ENCODE measurements around the gene HPN. TPM values are rescaled to one million over a fixed set of nuclear protein-coding genes. Genes with fewer than 3 reads are reported as not detected.

Gene HPN
- total RNA-seq, 1 experiment from 2014 or later, result not detected

GRCh38 chr19:35075202-35076025, 33.9 kb downstream of the HPN start:
- no peak overlapping the region for H3K4me3 ChIP-seq
- no peak overlapping the region for H3K27ac ChIP-seq
- DNase-seq (ENCODE audit: low read depth in 1 of 2, low spot score in 2 of 2), result no peak
- no peaks in the 10 kb centered on the region for H3K36me3 ChIP-seq
- 0 out of 2 replicates have a peak, but pooled peaks cover 3% of the 10 kb centered on the region for H3K9me3 ChIP-seq (replicated peaks)
- no peaks in the 10 kb centered on the region for H3K4me1 ChIP-seq (replicated peaks)
- no peaks in the 10 kb centered on the region for H3K27me3 ChIP-seq (replicated peaks)

GRCh38 chr19:35076026-35076370, 34.5 kb downstream of the HPN start:
- DNase-seq (ENCODE audit: low read depth in 1 of 2, low spot score in 2 of 2), result no peak
- H3K27ac ChIP-seq, result no peak overlapping the region
- no peaks in the 10 kb centered on the region for H3K27me3 ChIP-seq (replicated peaks)
- H3K9me3 ChIP-seq (replicated peaks), result no peaks in the 10 kb centered on the region
- no peaks in the 10 kb centered on the region for H3K36me3 ChIP-seq
- H3K4me3 ChIP-seq, result no peak overlapping the region
- no peaks in the 10 kb centered on the region for H3K4me1 ChIP-seq (replicated peaks)

- H3K4me3 ChIP-seq, result no peak overlapping the region
- no peaks in the 10 kb centered on the region for H3K27me3 ChIP-seq (replicated peaks)
- H3K27ac ChIP-seq, result no peak overlapping the region
- H3K36me3 ChIP-seq, result no peaks in the 10 kb centered on the region
- no peaks in the 10 kb centered on the region for H3K4me1 ChIP-seq (replicated peaks)
- no peak for DNase-seq (ENCODE audit: low read depth in 1 of 2, low spot score in 2 of 2)
- H3K9me3 ChIP-seq (replicated peaks), result no peaks in the 10 kb centered on the region
Observed at GRCh38 chr19:35076657-35077056, 35.1 kb downstream of the HPN start.

GRCh38 chr19:35077411-35078223, 36.1 kb downstream of the HPN start:
- no peak for DNase-seq (ENCODE audit: low read depth in 1 of 2, low spot score in 2 of 2)
- Histone ChIP-seq H3K36me3 (no peaks in the 10 kb centered on the region; the same call in 1 of the 2 replicates), H3K4me1 (replicated peaks) (no peaks in the 10 kb centered on the region), H3K27me3 (replicated peaks) (no peaks in the 10 kb centered on the region), H3K9me3 (replicated peaks) (peaks cover 3% of the 10 kb centered on the region), H3K27ac (no peak overlapping the region), H3K4me3 (no peak overlapping the region)

GRCh38 chr19:35079826-35080225, 38.3 kb downstream of the HPN start:
- Histone ChIP-seq H3K27ac (no peak overlapping the region), H3K27me3 (replicated peaks) (no peaks in the 10 kb centered on the region), H3K4me3 (no peak overlapping the region), H3K36me3 (no peaks in the 10 kb centered on the region; the same call in 1 of the 2 replicates), H3K9me3 (replicated peaks) (peaks cover 4% of the 10 kb centered on the region), H3K4me1 (replicated peaks) (no peaks in the 10 kb centered on the region)
- no peak for DNase-seq (ENCODE audit: low read depth in 1 of 2, low spot score in 2 of 2)

GRCh38 chr19:35080613-35081170, 39.2 kb downstream of the HPN start:
- no peak for DNase-seq (ENCODE audit: low read depth in 1 of 2, low spot score in 2 of 2)
- Histone ChIP-seq H3K4me1 (replicated peaks) (no peaks in the 10 kb centered on the region), H3K27me3 (replicated peaks) (no peaks in the 10 kb centered on the region), H3K4me3 (no peak overlapping the region), H3K36me3 (no peaks in the 10 kb centered on the region; the same call in 1 of the 2 replicates), H3K9me3 (replicated peaks) (peaks cover 4% of the 10 kb centered on the region), H3K27ac (no peak overlapping the region)

- Histone ChIP-seq H3K9me3 (replicated peaks) (peaks cover 4% of the 10 kb centered on the region), H3K4me1 (replicated peaks) (no peaks in the 10 kb centered on the region), H3K36me3 (no peaks in the 10 kb centered on the region; the same call in 1 of the 2 replicates), H3K27me3 (replicated peaks) (no peaks in the 10 kb centered on the region), H3K4me3 (no peak overlapping the region), H3K27ac (no peak overlapping the region)
- no peak for DNase-seq (ENCODE audit: low read depth in 1 of 2, low spot score in 2 of 2)
Observed at GRCh38 chr19:35081201-35081600, 39.7 kb downstream of the HPN start.

- H3K27me3 ChIP-seq (replicated peaks), result no peaks in the 10 kb centered on the region
- no peak for DNase-seq (ENCODE audit: low read depth in 1 of 2, low spot score in 2 of 2)
- H3K4me3 ChIP-seq, result no peak overlapping the region
- H3K9me3 ChIP-seq (replicated peaks), result peaks cover 4% of the 10 kb centered on the region
- H3K27ac ChIP-seq, result no peak overlapping the region
- no peaks in the 10 kb centered on the region; the same call in 1 of the 2 replicates for H3K36me3 ChIP-seq
- peaks cover 12% of the 10 kb centered on the region for H3K4me1 ChIP-seq (replicated peaks)
Observed at GRCh38 chr19:35083691-35084508, 42.4 kb downstream of the HPN start.

- H3K27me3 ChIP-seq (replicated peaks), result no peaks in the 10 kb centered on the region
- peaks cover 4% of the 10 kb centered on the region for H3K9me3 ChIP-seq (replicated peaks)
- H3K36me3 ChIP-seq, result no peaks in the 10 kb centered on the region; the same call in 1 of the 2 replicates
Observed at GRCh38 chr19:35084509-35084762, 42.9 kb downstream of the HPN start.

GRCh38 chr19:35085947-35086346, 44.4 kb downstream of the HPN start:
- peaks cover 4% of the 10 kb centered on the region for H3K9me3 ChIP-seq (replicated peaks)

More at GRCh38 chr19:35084509-35084762, 42.9 kb downstream of the HPN start:
- peaks cover 17% of the 10 kb centered on the region for H3K4me1 ChIP-seq (replicated peaks)
- H3K4me3 ChIP-seq, result no peak overlapping the region
- H3K27ac ChIP-seq, result no peak overlapping the region
- no peak for DNase-seq (ENCODE audit: low read depth in 1 of 2, low spot score in 2 of 2)

GRCh38 chr19:35086455-35086854, 44.9 kb downstream of the HPN start:
- no peak for DNase-seq (ENCODE audit: low read depth in 1 of 2, low spot score in 2 of 2)
- H3K4me1 ChIP-seq (replicated peaks), result peaks cover 17% of the 10 kb centered on the region
- H3K27me3 ChIP-seq (replicated peaks), result no peaks in the 10 kb centered on the region

More at GRCh38 chr19:35085947-35086346, 44.4 kb downstream of the HPN start:
- Histone ChIP-seq H3K27ac (no peak overlapping the region), H3K27me3 (replicated peaks) (no peaks in the 10 kb centered on the region), H3K36me3 (no peaks in the 10 kb centered on the region; the same call in 1 of the 2 replicates), H3K4me3 (no peak overlapping the region), H3K4me1 (replicated peaks) (peaks cover 17% of the 10 kb centered on the region)
- no peak for DNase-seq (ENCODE audit: low read depth in 1 of 2, low spot score in 2 of 2)

GRCh38 chr19:35087393-35087792, 45.9 kb downstream of the HPN start:
- Histone ChIP-seq H3K27me3 (replicated peaks) (no peaks in the 10 kb centered on the region), H3K4me3 (no peak overlapping the region), H3K9me3 (replicated peaks) (peaks cover 3% of the 10 kb centered on the region), H3K4me1 (replicated peaks) (peaks cover 17% of the 10 kb centered on the region), H3K36me3 (no peaks in the 10 kb centered on the region; the same call in 1 of the 2 replicates), H3K27ac (no peak overlapping the region)
- DNase-seq (ENCODE audit: low read depth in 1 of 2, low spot score in 2 of 2), result no peak

More at GRCh38 chr19:35086455-35086854, 44.9 kb downstream of the HPN start:
- Histone ChIP-seq H3K36me3 (no peaks in the 10 kb centered on the region; the same call in 1 of the 2 replicates), H3K27ac (no peak overlapping the region), H3K9me3 (replicated peaks) (peaks cover 4% of the 10 kb centered on the region), H3K4me3 (no peak overlapping the region)
